SIG-M5 (cell line): ENCODE measurements around the gene SNTN.
"Not testable (repeated sequence)": the region's sequence is repeated elsewhere in the genome, so short reads cannot be mapped to it uniquely, and the experiment has no call there.

Experiments used
- DNase-seq: peaks from one replicate; lab custom pipeline; 2025; lab: John Stamatoyannopoulos, UW

SNTN gene

GRCh38 chr3:63652066-63652725, at the start of gene SNTN:
Gene SNTN, plus strand, starts transcription at chr3:63652675. Its CDS starts 13 bp downstream, at chr3:63652688.
- DNase-seq, result no peak

GRCh38 chr3:63607716-63608115, 44.8 kb upstream of the SNTN start:
- no peak for DNase-seq

- no peak for DNase-seq
Observed at GRCh38 chr3:63609408-63609807, 43.1 kb upstream of the SNTN start.

GRCh38 chr3:63609834-63610233, 42.6 kb upstream of the SNTN start:
- DNase-seq, result no peak

- no peak for DNase-seq
Observed at GRCh38 chr3:63611382-63611781, 41.1 kb upstream of the SNTN start.

- no peak for DNase-seq
Observed at GRCh38 chr3:63613561-63613960, 38.9 kb upstream of the SNTN start.

GRCh38 chr3:63617391-63617790, 35.1 kb upstream of the SNTN start:
- no peak for DNase-seq

- no peak for DNase-seq
Observed at GRCh38 chr3:63624941-63625560, 27.4 kb upstream of the SNTN start.

GRCh38 chr3:63631670-63632069, 20.8 kb upstream of the SNTN start:
- DNase-seq, result no peak

GRCh38 chr3:63635186-63635585, 17.3 kb upstream of the SNTN start:
- DNase-seq, result no peak

GRCh38 chr3:63639806-63640205, 12.7 kb upstream of the SNTN start:
- DNase-seq, result no peak

- DNase-seq, result no peak
Observed at GRCh38 chr3:63642488-63642887, 10.0 kb upstream of the SNTN start.

GRCh38 chr3:63644212-63644797, 8.2 kb upstream of the SNTN start:
- no peak for DNase-seq

GRCh38 chr3:63644928-63645781, 7.3 kb upstream of the SNTN start:
- not testable (repeated sequence) for DNase-seq

GRCh38 chr3:63654211-63654610, 1.7 kb downstream of the SNTN start:
- no peak for DNase-seq

- no peak for DNase-seq
Observed at GRCh38 chr3:63654931-63655330, 2.5 kb downstream of the SNTN start.

GRCh38 chr3:63655519-63655918, 3.0 kb downstream of the SNTN start:
- no peak for DNase-seq

GRCh38 chr3:63656786-63657185, 4.3 kb downstream of the SNTN start:
- DNase-seq, result no peak

GRCh38 chr3:63661242-63661641, 8.8 kb downstream of the SNTN start:
- no peak for DNase-seq

GRCh38 chr3:63662011-63662410, 9.5 kb downstream of the SNTN start:
- no peak for DNase-seq

GRCh38 chr3:63662500-63662899, 10.0 kb downstream of the SNTN start:
- DNase-seq, result no peak

GRCh38 chr3:63670544-63670943, 18.1 kb downstream of the SNTN start:
- no peak for DNase-seq

- no peak for DNase-seq
Observed at GRCh38 chr3:63673111-63673510, 20.6 kb downstream of the SNTN start.
